ENCODE data around the gene PLPP7. TPM values are rescaled to one million over a fixed set of nuclear protein-coding genes. Genes with fewer than 3 reads are reported as not detected.

Gene PLPP7
- polyA plus RNA-seq, 12 donors: 10.8 to 52.6 (median 29.8) TPM; not detected in 1

DNA sequence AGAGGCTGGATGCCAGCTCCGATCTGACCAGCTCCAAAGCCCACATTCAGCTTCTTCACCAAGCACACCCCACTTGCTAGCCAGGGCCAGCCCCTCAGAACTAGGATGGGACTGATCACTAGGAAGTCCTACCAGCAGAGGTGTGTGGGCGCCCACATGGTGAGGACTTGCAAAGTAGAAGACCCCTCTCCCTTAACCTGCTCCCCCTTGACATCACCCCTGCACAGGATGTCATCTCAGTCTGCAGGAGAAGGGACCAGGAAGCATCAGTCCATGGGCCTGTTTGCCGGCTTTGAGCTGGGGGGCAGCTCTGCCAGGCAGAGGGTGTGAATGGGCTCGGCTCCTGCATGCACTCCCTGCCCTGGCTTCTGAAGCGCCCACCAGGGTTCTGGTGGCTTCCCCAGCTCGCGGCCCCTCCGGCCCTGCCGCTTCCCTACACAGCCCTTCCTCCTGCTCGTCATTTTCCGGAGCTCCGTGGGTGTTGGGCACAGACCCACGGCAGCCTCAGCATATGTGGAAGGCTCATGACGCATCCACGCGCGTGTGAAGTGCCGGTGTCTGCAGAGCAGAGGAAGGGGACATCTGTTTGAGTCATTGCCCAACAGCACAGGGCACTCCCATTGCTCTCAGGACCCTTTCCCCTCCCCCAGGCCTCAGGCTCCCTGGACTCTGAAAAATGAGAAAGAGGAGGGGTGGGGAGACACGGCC, 9.5 kb upstream of the PLPP7 start:
- no peak for DNase-seq

DNA sequence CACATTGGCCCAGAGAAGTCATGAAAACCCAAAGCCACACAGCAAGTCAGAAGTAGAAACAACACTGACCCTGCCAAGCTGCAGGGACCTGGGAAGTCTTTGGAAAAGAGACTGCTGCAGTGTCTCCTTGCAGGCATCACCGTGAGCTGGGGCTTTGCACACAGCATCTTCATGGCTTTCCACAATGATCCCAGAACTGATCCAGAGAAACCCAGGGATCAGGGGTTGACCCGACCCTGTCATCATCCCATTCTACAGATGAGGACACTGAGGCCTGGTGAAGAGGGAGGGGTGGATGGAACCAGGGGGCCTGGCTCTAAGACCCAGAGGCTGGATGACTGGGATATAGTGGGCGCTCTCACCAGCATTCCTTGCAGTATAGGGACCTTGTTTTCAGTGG, 8.9 kb upstream of the PLPP7 start:
- DNase-seq: no peak

DNA sequence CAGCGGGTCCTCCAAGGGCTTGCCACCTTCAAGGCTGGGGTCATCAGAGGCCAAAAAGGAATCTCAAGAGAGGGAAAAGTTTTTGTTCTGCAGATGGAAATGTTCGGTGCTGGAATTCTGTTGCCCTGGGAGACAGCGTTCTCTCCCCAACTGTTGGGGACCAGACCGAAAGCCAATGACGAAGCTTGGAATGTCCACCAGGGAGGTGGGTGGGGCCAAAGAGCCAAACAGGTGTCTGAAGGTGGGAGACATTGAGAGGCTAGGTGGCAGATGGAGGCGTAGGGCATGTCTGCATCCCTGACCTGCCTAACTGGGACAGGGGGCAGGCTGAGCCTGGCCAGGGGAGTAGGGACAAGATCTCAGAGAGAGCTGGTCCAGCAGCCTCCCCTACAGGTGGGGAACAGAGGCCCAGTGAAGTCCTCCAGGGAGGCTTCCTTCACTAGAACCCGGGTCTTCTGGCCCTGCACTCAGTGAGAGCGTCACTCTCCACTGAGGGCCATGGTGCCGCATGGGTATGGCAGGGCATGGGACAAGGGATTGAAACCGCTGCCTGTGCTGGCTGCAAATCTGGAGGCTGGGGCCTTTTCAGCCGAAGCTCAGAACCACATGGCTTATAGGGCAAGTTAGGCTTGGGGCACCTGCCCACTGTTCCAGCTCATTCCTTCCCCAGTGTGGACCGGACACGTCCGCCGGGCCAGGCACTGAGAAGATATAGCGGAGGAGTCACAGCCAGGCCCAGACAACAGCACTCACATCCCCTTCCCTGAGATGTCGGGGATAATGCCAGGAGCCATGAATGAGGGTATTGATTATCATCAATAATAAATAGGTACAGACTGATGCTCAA, 8.2 kb upstream of the PLPP7 start:
- no peak for DNase-seq

DNA sequence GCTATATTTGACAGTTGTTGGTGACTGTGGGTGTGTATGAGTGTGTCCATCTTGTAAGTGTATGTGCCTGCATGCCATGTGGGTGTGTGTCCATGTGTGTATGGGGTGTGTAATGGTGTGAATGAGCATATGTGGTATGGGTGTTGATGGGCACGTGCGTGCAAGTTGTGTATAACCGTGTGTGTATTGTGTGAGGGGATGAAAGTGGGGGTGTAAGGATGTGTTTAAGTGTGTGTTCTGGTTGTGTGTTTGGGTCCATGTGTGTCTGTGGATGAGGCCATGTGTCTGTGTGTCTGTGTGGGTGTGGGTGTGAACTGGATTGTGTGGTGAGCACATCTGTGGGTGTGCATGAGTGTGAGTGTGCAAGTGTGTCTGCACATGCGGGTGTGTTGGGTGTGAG, 7.3 kb upstream of the PLPP7 start:
- DNase-seq: no peak

DNA sequence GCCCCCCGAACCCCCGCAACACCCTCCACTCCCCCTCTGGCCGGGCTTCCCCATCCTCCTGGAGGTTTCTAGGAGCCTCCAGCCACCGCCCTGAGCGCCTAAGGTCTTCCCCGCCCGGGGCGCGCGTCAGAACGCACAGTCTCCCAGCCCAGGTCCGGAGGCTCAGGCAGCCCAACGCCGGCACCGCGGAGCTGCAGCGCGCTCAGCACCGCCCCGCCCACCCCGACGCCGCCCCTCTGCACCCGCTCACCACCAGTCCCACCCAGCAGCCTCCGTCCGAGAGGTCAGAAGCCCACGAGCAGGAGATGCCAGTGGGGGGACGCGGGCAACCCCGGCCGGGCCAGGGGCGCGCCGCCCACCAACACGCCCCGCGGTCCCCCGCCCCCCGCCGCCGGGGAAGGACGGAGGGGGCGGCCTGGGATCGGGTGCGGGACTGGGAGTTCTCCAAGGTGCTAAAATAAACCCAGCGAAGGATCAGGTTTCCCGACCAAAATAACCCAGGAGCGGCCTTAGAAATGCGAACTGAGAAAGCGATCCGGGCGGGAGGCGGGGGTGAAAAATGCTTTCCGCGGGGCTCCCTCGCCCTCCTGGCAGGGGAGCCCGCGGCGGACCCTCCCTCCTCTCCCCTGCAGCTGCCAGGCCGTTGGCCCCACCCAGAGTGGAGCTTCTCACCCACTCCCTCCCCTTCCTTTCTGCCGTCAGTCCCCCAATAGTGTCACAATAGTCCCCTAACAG, 6.7 kb upstream of the PLPP7 start:
- DNase-seq: peak; percentile 60

DNA sequence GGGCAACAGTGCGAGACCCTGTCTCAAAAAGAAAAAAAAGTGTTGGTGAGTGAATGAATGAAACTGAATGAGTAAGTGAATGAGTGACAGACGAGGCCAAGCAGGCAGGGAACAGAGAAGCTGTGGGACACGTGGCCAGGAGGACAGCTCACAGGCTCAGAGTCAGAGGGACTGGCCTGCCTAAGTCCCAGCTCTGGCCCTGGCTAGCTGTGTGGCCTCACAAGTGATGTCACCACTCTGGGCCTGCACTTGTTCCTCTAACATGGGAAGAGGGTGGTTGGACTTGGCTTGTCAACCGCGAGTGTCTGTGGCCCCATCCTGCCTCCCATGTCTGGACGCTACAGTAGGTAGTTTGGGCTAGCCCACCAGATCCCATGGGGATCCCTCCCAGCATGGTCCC, 4.7 kb upstream of the PLPP7 start:
- DNase-seq: no peak

DNA sequence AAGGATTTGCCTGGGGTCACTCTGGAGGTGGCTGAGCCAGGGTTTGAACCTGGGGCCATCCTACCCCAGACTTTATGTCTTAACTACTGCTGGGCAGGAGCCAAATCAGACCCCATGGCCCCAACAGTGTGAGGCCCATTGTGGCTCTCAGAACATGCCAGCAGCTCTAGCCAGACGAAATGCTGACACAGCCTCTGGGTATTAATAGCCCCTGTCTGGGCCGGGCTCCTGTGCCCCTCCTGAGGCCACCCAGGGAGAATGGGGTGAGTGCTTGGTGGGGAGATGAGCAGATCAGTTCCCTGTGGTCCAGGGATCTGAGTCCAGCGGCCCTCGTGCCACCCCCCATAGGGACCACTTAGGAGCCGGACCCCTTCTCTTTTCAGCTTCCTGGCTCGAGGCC, 2.2 kb upstream of the PLPP7 start:
- DNase-seq: no peak

DNA sequence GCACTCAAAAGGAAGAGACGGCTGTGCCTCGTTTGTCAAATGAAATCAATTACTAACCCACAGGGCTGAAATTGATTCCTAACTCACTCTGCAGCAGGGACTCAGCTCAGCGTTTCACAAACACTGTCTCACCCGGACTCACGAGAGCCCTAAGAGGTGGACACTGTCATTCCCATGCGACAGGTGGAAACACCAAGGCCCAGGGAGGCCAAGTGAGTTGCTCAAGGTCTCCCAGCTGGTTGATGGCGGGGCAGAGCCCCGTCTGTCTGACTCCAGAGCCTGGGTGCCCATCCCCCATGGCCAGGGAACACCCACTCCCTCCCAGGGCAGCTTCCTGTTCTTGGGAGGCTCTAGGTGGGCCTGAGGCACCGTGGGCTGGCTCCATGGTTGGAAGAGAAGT, 1.3 kb upstream of the PLPP7 start:
- no peak for DNase-seq

DNA sequence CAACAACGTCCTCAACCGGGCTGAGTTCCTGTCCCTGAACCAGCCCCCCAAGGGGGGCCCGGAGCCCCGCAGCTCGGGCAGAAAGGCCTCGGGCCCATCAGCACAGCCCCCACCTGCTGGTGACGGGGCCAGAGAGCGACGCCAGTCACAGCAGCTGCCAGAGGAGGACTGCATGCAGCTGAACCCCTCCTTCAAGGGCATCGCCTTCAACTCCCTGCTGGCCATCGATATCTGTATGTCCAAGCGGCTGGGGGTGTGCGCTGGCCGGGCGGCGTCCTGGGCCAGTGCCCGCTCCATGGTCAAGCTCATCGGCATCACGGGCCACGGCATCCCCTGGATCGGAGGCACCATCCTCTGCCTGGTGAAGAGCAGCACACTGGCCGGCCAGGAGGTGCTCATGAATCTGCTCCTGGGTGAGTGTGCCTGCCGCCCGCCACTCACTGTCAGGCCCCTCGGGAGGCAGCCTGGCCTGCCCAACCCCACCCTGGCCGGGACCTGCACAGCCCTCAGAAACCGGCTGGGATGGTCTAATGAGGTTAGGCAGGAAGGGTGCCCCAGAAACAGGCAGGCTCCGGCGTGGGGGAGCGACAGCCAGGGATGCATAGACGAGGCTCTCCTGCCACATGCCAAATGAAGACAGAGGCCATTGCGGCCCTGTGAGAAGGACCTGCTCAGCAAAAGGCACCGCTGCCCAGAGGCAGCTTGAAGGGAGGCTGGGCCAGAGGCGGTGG, 678 bp downstream of the PLPP7 start:
- peak; percentile 33 for DNase-seq

DNA sequence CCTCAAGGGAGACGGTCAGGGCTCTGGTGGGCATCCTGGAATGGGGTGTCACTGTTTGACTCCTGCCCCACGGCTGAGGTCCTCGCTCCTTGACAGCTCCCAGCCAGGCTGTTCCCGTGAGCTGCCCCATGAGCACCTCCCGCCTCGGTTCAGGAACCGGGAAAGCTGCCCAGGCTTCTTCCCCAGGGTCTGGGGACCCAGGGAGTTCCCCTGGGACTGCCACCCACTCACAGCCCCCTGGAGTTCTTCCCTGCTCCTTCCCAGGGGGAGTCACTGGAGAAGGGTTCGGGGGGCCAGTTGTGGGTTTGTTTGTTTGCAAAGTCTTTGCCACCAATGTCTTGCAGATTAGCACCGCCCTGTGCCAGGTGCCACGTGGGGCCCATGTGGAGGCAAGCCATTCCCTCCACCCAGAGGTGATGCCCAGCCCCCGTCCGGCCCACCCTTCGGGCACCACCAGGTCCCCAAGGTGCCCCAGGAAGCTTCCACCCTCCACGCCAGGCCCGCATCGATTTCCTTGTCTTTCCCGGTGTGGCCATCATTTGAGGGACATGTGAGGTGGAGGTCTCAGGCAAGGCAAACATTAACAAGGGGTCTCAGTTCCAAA, 1.3 kb downstream of the PLPP7 start:
- DNase-seq: no peak

DNA sequence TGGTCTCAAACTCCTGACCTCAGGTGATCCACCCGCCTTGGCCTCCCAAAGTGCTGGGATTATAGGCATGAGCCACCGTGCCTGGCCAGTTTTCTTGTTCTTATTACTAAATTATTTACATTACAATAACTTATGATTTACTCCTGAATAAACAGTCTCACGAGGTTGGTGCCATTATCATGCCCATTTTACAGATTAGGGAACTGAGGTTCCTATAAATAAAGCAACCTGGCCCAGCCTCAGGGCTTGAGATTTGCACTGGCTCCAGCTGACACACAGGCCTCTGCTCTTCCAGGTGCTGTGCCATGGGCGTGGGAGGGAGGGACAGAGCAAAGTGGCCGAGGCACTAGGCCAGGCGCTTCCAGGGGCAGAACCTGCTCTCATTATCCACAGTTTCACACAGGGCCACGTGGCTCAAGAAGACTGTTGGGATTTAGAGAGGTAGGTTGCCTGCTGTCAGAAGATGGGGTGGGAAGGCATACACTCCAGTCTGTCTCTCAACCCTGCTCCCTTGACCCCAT, 2.3 kb downstream of the PLPP7 start:
- no peak for DNase-seq

DNA sequence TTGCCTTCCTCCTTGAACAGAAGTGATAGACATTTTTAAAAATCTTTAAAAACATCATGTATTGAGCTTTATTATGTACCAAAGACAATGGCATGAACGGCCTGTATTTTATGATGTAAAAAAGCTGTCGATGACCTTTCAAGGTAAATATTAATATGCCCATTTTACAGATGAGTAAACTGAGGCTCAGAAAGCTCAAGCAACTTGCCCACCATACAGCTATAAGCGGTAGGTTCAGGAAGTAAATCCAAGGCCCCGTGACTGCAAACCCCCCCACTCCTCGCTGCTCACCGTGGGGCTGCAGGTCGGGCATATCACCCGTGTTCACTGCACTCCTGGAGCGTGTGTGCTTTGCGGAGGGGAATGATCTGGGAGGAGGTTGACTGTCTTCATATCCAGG, 3.4 kb downstream of the PLPP7 start:
- no peak for DNase-seq

DNA sequence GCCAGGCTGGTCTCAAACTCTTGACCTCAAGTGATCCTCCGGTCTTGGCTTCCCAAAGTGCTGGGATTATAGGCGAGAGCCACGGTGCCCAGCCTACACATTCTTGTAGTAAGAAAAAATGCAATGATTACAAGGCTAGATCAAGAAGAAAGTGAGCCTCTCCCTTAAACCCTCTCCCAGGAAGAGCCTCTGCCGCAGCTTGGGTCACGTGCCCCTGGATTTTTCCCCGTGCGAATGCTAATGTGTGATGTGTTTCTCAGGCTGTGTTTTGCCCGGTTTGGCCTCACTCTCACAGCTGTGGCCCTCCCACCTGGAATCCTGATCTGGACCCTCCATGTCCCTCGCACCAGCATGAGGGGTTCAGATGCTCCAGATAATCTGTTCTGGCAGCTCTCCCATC, 6.9 kb downstream of the PLPP7 start:
- no peak for DNase-seq

DNA sequence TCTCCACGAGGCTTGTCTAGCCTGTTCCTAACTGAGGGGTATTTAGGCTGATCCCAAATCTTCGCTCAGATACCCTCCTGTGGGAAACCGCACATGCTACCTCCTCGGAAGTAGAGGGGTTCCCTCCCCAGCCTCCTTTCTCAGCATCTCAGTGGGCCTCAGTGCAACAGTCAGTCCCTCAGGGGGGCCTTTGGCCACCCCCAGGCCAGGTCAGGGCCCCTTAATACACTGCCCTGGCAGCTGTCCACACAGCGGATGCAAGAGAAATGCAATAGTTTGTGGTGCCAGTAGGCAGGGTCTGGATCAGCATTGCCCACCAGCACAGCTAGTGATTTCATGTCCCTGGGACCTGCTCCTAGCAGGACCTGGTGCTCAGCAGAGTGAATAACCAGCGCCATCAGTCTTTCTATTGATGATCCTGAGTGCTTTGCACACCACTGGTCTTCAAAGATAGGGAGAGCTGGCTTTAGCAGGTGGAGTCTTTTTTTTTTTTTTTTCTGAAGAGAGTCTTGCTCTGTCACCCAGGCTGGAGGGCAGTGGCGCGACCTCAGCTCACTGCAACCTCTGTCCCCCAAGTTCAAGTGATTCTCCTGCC, 7.5 kb downstream of the PLPP7 start:
- no peak for DNase-seq

DNA sequence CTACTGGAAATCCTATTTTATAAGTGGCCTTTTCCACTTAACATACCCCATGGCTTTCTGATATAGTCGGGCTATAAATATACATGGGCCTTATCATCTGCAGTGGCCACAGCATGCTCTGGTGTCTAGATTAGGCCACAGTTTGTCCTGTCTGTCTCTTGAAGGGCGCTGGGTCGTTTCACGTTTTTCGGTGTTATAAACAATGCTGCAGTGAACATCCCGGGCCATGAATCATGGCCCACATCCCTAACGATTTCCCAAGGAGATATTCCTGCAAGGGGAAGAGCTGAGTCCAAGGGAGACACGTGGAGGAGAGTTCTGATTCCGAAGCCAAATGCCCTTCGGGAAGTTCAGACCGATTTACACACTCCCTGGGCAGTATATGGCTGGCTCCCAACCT, 8.4 kb downstream of the PLPP7 start:
- no peak for DNase-seq

DNA sequence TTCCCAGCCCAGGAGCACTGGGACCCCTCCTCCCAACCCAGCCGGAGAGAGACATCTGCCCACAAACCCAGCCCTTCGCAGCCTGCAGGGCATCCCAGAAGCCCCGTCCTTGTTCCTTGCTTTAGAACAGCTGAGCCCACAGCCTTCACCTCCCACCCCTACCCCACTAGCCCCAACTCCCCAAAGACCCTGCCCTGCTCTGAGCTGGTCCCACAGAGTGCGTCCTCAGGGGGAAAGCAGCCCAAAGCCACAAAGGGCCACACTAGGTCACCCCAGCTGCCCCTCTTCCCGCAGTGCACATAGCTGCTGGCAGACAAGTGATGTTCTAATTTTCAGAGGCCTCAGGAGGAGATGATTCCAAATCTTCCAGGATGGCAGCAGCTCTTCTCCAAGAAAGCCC, 8.8 kb downstream of the PLPP7 start:
- DNase-seq: no peak

DNA sequence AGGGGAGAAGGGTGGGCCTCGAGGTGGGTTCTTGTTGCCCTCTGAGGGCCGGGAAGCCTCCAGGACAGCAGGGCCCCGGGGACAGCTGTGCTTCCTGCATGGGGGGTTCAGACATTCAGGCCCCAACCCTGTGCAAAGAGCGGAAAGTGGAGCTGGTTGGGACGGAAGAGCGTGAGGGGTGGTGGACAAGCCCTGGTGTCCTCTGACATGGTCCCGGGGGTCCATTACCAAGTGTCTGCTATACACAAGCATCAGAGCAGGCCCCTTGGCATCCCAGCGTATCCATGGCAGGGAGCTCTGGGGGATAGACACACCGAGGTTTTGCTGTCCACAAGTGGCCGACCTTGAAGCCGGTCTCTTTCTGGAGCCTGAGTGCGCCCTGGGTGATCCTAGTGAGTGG, 9.3 kb downstream of the PLPP7 start:
- no peak for DNase-seq

DNA sequence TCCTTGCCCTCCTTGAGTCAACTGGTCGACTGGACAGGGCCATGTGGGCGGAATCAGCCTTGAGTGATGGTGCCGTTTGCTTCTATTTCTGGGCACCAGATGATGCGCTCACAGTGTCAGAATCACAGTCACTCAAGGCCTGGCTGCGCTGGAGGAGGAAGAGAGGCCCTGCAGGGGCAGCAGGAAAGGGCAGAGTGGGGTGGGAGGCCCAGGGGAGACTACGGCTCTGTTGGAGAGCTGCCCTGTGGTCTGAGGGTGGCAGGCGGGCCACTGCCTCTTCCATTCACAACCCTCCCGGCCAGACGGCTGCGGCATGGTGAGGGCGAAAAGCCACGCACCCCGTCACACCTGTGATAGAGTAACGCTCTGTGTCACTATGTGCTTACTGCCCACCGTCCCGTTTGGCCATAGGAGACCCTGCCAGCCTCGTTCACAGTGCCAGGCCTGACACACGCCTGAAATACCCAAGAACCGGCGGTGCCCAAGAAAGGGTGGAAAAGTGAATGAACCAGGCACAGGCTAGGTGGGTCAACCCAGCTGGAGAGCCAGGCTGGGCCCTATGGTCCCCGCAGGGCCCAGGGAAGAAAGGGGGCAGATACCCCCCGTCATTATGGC, 9.9 kb downstream of the PLPP7 start:
- DNase-seq: no peak

DNA sequence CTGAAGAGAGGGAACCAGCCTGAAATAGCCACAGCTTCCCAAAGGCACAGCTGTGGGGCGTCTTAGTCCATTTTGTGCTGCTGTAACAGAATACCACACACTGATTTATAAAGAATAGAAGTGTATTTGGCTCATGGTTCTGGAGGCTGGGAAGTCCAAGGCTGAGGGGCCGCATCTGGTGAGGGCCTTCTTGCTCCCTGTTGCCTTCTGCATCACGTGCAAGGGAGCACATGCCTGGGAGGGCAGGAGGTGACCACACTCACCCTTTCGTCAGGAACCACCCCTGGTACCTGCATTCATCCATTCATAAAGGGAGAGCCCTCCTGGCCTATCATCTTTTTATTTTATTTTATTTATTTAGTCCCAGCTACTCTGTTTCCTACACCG, 10.4 kb downstream of the PLPP7 start:
- DNase-seq: no peak

DNA sequence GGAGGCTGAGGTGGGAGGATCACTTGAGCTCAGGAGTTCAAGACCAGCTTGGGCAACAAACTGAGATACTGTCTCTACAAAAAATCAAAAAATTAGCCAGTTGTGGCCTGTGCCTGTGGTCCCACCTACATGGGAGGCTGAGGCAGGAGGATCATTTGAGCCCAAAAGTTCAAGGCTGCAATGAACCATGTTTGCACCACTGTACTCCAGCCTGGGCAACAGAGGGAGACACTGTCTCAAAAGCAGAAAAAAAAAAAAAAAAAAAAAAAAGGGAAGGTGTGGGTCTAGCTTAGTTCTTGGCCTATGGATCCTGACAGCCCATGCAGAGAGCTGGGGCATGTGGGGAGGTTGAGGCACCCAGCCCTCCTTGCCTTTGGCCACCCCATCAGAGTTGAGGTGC, 10.9 kb downstream of the PLPP7 start:
- DNase-seq: no peak
